HL-60 (cell line): Measurements from ENCODE around the gene MON2.

Experiments
- POLR2AphosphoS5 ChIP-seq: IDR thresholded peaks from 2 replicates; pipeline ENCODE4 v1.6.1; 2012; ENCODE audit warnings: low read depth
- TF ChIP-seq, protein P1 (sequence below): IDR thresholded peaks from one replicate; pipeline ENCODE4 v1.5.1; 2011; ENCODE audit warnings: low read length, control low read depth, inconsistent platforms; ENCODE audit not compliant: insufficient read depth

DNA sequence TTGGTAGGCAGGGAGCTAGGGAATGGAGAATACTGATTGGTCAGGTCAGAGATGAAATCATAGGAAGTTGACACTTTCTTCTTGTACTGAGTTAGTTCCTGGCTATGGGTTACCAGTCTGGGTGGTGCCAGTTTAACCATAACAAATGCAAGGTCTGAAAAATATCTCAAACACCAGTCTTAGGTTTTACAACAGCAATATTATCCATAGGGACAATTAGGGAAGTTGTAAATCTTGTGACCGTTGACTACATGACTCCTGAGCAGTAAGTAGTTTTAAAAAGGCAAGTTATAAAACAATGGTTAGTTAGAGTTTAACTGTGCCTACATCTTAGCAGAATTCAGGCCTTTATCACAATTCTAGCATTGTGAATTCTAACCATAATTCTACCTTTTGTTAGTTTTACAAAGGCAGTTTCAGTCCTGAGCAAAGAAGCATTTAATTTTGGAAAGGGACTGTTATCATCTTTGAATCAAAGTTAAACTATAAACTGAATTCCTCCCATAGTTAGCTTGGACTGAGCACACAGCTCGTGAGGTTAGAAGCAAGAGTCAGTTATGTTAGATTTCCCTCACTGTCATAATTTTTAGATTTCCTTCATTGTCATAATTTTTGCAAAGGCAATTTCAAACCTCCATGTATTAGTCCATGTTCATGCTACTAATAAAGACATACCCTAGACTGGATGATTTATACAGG is 19.7 kb upstream of the MON2 start:
- TF ChIP-seq, protein P1, sequence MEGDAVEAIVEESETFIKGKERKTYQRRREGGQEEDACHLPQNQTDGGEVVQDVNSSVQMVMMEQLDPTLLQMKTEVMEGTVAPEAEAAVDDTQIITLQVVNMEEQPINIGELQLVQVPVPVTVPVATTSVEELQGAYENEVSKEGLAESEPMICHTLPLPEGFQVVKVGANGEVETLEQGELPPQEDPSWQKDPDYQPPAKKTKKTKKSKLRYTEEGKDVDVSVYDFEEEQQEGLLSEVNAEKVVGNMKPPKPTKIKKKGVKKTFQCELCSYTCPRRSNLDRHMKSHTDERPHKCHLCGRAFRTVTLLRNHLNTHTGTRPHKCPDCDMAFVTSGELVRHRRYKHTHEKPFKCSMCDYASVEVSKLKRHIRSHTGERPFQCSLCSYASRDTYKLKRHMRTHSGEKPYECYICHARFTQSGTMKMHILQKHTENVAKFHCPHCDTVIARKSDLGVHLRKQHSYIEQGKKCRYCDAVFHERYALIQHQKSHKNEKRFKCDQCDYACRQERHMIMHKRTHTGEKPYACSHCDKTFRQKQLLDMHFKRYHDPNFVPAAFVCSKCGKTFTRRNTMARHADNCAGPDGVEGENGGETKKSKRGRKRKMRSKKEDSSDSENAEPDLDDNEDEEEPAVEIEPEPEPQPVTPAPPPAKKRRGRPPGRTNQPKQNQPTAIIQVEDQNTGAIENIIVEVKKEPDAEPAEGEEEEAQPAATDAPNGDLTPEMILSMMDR, result no peak
- TF ChIP-seq POLR2AphosphoS5, result no peak
